ENCODE results near the gene EVA1C.

- TF ChIP-seq, protein P1, sequence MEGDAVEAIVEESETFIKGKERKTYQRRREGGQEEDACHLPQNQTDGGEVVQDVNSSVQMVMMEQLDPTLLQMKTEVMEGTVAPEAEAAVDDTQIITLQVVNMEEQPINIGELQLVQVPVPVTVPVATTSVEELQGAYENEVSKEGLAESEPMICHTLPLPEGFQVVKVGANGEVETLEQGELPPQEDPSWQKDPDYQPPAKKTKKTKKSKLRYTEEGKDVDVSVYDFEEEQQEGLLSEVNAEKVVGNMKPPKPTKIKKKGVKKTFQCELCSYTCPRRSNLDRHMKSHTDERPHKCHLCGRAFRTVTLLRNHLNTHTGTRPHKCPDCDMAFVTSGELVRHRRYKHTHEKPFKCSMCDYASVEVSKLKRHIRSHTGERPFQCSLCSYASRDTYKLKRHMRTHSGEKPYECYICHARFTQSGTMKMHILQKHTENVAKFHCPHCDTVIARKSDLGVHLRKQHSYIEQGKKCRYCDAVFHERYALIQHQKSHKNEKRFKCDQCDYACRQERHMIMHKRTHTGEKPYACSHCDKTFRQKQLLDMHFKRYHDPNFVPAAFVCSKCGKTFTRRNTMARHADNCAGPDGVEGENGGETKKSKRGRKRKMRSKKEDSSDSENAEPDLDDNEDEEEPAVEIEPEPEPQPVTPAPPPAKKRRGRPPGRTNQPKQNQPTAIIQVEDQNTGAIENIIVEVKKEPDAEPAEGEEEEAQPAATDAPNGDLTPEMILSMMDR (IDR thresholded peaks at IDR 0.05): no peak
- TF ChIP-seq EP300 (IDR thresholded peaks at IDR 0.05): no peak
These were observed 60.6 kb downstream of the EVA1C start for GRCh38 chr21:32472890-32473765.

Data from ovary (tissue), 3 donors.